Thyroid gland (tissue), 4 donors: ENCODE measurements around the gene HSPA1L.

ENCODE experiments used
- CTCF ChIP-seq, 6 experiments: fragments of 200-600 bp in 3 of 6; fragments of 450-650 bp in 3 of 6; sonication (generic) in 3 of 6; IDR thresholded peaks; one replicate each; pipeline ENCODE4 v1.5.1; 2016 to 2019; ENCODE audit warnings: antibody characterized with exemption in 6 of 6, mild to moderate bottlenecking in 2 of 6, inconsistent platforms in 1 of 6, moderate library complexity in 1 of 6
- POLR2A ChIP-seq, 2 donors: fragments of 450-650 bp; IDR thresholded peaks; one replicate each; pipeline ENCODE4 v1.6.1; 2017; ENCODE audit warnings: antibody characterized with exemption in 2 of 2, mild to moderate bottlenecking in 2 of 2, moderate library complexity in 1 of 2

- TF ChIP-seq POLR2A (IDR thresholded peaks at IDR 0.05) = no peak
- TF ChIP-seq CTCF (IDR thresholded peaks at IDR 0.05) = no peak
These were observed 46.1 kb upstream of the HSPA1L start for GRCh38 chr6:31861150-31861549.
